ENCODE measurements around the gene MEIOC. TPM values are rescaled to one million over a fixed set of nuclear protein-coding genes. Genes with fewer than 3 reads are reported as not detected.

The MEIOC gene
- polyA plus RNA-seq, 3 donors = 0.09 to 0.15 TPM; not detected in 1

DNA sequence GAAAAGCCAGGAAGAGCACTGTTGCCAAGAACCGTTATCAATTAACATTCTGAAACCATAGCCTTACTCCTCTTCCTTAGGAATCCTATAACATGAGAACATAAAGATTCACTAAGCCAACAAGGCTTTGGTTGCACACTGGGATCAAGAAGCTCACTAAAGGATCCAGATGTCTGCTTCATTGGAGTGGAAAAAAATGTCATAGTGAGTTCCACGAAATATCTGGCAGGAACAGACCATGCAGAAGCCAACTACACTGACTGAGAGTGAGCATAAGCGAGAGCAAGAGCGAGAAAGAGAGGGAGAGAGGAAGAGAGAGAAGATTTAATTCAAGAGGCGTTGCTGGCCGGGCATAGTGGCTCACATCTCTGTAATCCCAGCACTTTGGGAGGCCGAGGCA lies 13.4 kb upstream of the MEIOC start:
- H3K9ac ChIP-seq (ENCODE audit: insufficient read depth, low read length, poor library complexity, severe bottlenecking) = no peak overlapping the region
- WGBS (ENCODE audit: insufficient coverage) = 100% methylated on average over 2 of the region's 7 CpGs
- no peak overlapping the region for H3K27ac Mint-ChIP-seq

DNA sequence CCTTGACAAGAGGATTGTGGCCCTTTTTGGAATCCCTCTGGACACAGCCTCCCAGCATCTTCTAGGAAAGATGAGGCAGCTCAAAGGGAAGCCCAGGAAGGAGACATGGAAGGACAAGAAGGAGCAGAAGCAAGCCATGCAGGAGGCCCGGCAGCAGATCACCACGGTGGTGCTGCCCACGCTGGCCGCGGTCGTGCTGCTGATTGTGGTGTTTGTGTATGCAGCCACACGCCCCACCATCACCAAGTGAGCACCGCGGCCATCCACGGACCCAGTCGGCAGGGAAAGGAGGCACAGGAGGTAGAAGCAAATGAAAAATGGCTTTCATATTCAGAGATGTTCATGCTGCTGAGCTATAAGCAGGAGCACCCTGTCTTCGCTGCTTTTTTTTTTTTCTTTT lies 10.9 kb upstream of the MEIOC start:
- no peaks in the 10 kb centered on the region for H3K79me2 ChIP-seq (ENCODE audit: insufficient read depth, low read length)
- H3K27ac Mint-ChIP-seq = no peak overlapping the region

More for the DNA sequence above, 13.4 kb upstream of the MEIOC start:
- TF ChIP-seq, protein P1, sequence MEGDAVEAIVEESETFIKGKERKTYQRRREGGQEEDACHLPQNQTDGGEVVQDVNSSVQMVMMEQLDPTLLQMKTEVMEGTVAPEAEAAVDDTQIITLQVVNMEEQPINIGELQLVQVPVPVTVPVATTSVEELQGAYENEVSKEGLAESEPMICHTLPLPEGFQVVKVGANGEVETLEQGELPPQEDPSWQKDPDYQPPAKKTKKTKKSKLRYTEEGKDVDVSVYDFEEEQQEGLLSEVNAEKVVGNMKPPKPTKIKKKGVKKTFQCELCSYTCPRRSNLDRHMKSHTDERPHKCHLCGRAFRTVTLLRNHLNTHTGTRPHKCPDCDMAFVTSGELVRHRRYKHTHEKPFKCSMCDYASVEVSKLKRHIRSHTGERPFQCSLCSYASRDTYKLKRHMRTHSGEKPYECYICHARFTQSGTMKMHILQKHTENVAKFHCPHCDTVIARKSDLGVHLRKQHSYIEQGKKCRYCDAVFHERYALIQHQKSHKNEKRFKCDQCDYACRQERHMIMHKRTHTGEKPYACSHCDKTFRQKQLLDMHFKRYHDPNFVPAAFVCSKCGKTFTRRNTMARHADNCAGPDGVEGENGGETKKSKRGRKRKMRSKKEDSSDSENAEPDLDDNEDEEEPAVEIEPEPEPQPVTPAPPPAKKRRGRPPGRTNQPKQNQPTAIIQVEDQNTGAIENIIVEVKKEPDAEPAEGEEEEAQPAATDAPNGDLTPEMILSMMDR (IDR thresholded peaks at IDR 0.05) = no peak
- Histone ChIP-seq H3K36me3 (replicated peaks in 1 of 2; ENCODE audit: control insufficient read depth in 1 of 2, insufficient read depth in 2 of 2, low read length in 2 of 2) (no peaks in the 10 kb centered on the region), H4K20me1 (ENCODE audit: insufficient read depth, low read length) (no peaks in the 10 kb centered on the region), H3K9me3 (replicated peaks in 1 of 2; ENCODE audit: control insufficient read depth in 1 of 2, insufficient read depth in 1 of 2, low read length in 2 of 2) (no peaks in the 10 kb centered on the region), H3K27ac (ENCODE audit: low read depth in 1 of 2, low read length in 2 of 2) (no peak overlapping the region), H3K79me2 (ENCODE audit: insufficient read depth, low read length) (no peaks in the 10 kb centered on the region), H3K4me3 (replicated peaks in 1 of 3; ENCODE audit: low read depth in 2 of 3, low read length in 3 of 3) (no peak overlapping the region), H3K4me2 (replicated peaks; ENCODE audit: extremely low read depth, low read length, poor library complexity, severe bottlenecking) (no peak overlapping the region), H2AFZ (ENCODE audit: insufficient read depth, low read depth, low read length, poor library complexity, severe bottlenecking) (no peak overlapping the region), H3K4me1 (ENCODE audit: control insufficient read depth in 1 of 2, insufficient read depth in 2 of 2, low read length in 2 of 2) (no peaks in the 10 kb centered on the region), H3K27me3 (ENCODE audit: control insufficient read depth in 2 of 2, insufficient read depth in 2 of 2, low read length in 2 of 2) (peaks cover 0 to 3% of the 10 kb centered on the region in 2 donors)
- no peak for DNase-seq
- Mint-ChIP-seq H3K4me3 (no peak overlapping the region), H3K36me3 (no peaks in the 10 kb centered on the region), H3K27me3 (ENCODE audit: low read depth in 3 of 3) (peaks cover 4 to 13% (median 9%) of the 10 kb centered on the region in 3 donors), H3K9me3 (peaks cover 0 to 3% (median 0%) of the 10 kb centered on the region in 7 donors), H3K4me1 (peaks cover 2% of the 10 kb centered on the region)
- intact Hi-C loops (cut with micrococcal nuclease) = no loop called here

More for the DNA sequence above, 10.9 kb upstream of the MEIOC start:
- no peaks in the 10 kb centered on the region for H4K20me1 ChIP-seq (ENCODE audit: insufficient read depth, low read length)
- Mint-ChIP-seq H3K4me3 (no peak overlapping the region), H3K9me3 (peaks cover 0 to 2% (median 0%) of the 10 kb centered on the region in 7 donors), H3K4me1 (peaks cover 5% of the 10 kb centered on the region), H3K27me3 (ENCODE audit: low read depth in 3 of 3) (peaks cover 12 to 17% (median 16%) of the 10 kb centered on the region in 3 donors), H3K36me3 (no peaks in the 10 kb centered on the region)
- H3K36me3 ChIP-seq (replicated peaks in 1 of 2; ENCODE audit: control insufficient read depth in 1 of 2, insufficient read depth in 2 of 2, low read length in 2 of 2) = no peaks in the 10 kb centered on the region
- no peak overlapping the region for H3K4me2 ChIP-seq (replicated peaks; ENCODE audit: extremely low read depth, low read length, poor library complexity, severe bottlenecking)
- intact Hi-C loops (cut with micrococcal nuclease) = no loop called here
- H3K4me3 ChIP-seq (replicated peaks in 1 of 3; ENCODE audit: low read depth in 2 of 3, low read length in 3 of 3) = no peak overlapping the region
- DNase-seq = no peak
- WGBS (ENCODE audit: insufficient coverage) = 84% methylated on average over 7 of the region's 12 CpGs
- TF ChIP-seq, protein P1 (IDR thresholded peaks at IDR 0.05) = no peak
- H3K27ac ChIP-seq (ENCODE audit: low read depth in 1 of 2, low read length in 2 of 2) = no peak overlapping the region
- H3K9me3 ChIP-seq (replicated peaks in 1 of 2; ENCODE audit: control insufficient read depth in 1 of 2, insufficient read depth in 1 of 2, low read length in 2 of 2) = no peaks in the 10 kb centered on the region
- H2AFZ ChIP-seq (ENCODE audit: insufficient read depth, low read depth, low read length, poor library complexity, severe bottlenecking) = no peak overlapping the region
- no peak overlapping the region for H3K9ac ChIP-seq (ENCODE audit: insufficient read depth, low read length, poor library complexity, severe bottlenecking)
- H3K4me1 ChIP-seq (ENCODE audit: control insufficient read depth in 1 of 2, insufficient read depth in 2 of 2, low read length in 2 of 2) = no peaks in the 10 kb centered on the region
- peaks cover 2 to 7% of the 10 kb centered on the region in 2 donors for H3K27me3 ChIP-seq (ENCODE audit: control insufficient read depth in 2 of 2, insufficient read depth in 2 of 2, low read length in 2 of 2)
